CD4-positive, alpha-beta T cell (primary cell): ENCODE measurements around the gene MLXIP. TPM values are rescaled to one million over a fixed set of nuclear protein-coding genes. Genes with fewer than 3 reads are reported as not detected.

ENCODE experiments used
- ATAC-seq: fragments of 200-7000 bp; cut with Tn5 transposase; one replicate; pipeline ENCODE4 v1.10.0; 2022; ENCODE audit warnings: mild to moderate bottlenecking; ENCODE audit not compliant: poor library complexity
- CTCF ChIA-PET: fragments of 350-600 bp; sonication (Branson Sonifier 250); formaldehyde crosslinking; loops from one replicate; lab custom pipeline; 2021; ENCODE audit warnings: antibody characterized with exemption, inconsistent platforms; lab: Charles Lee
- POLR2A ChIA-PET: fragments of 350-600 bp; sonication (Branson Sonifier 250); formaldehyde crosslinking; loops from one replicate; lab custom pipeline; 2021; ENCODE audit warnings: antibody characterized with exemption, inconsistent platforms; lab: Charles Lee
- DNase-seq, 14 experiments: peaks; one replicate each; pipeline ENCODE4 v3.0.0-alpha.2; 2013 to 2020; ENCODE audit warnings: mixed read lengths in 2 of 14
- H3K27ac ChIP-seq, 2 donors: one replicate each; pipeline versions ENCODE4 v1.5.1 to v1.7.0; 2013; ENCODE audit warnings: low read length in 2 of 2, low read depth in 1 of 2, mild to moderate bottlenecking in 1 of 2
- H3K27me3 ChIP-seq, 2 experiments: 1 replicate in 1 of 2; 2 replicates in 1 of 2; pipeline versions ENCODE4 v1.6.1 to v1.7.0; 2013; ENCODE audit warnings: low read length in 2 of 2, control low read depth in 1 of 2, mild to moderate bottlenecking in 1 of 2, moderate library complexity in 1 of 2; ENCODE audit not compliant: insufficient read depth in 2 of 2, control insufficient read depth in 1 of 2
- H3K36me3 ChIP-seq: one replicate; pipeline ENCODE4 v1.6.1; 2013; ENCODE audit warnings: low read length, control low read depth; ENCODE audit not compliant: insufficient read depth
- H3K4me1 ChIP-seq: one replicate; pipeline ENCODE4 v1.6.1; 2013; ENCODE audit warnings: low read length, control low read depth; ENCODE audit not compliant: insufficient read depth
- H3K4me3 ChIP-seq: one replicate; pipeline ENCODE4 v1.5.1; 2013; ENCODE audit warnings: mild to moderate bottlenecking, low read length, moderate library complexity
- H3K9me3 ChIP-seq, 2 experiments: 1 replicate in 1 of 2; 2 replicates in 1 of 2; pipeline versions ENCODE4 v1.6.1 to v1.7.0; 2013; ENCODE audit warnings: low read length in 2 of 2, mild to moderate bottlenecking in 2 of 2, control low read depth in 1 of 2, moderate library complexity in 1 of 2; ENCODE audit not compliant: control insufficient read depth in 1 of 2, insufficient read depth in 1 of 2
- H3K27ac Mint-ChIP-seq: one replicate; pipeline ENCODE4 v1.8.0; 2020; ENCODE audit warnings: mixed read lengths
- H3K27me3 Mint-ChIP-seq: one replicate; pipeline ENCODE4 v1.8.0; 2021; ENCODE audit warnings: mixed read lengths
- H3K36me3 Mint-ChIP-seq: one replicate; pipeline ENCODE4 v1.8.0; 2021; ENCODE audit warnings: low read depth, mixed read lengths
- H3K4me1 Mint-ChIP-seq: one replicate; pipeline ENCODE4 v1.8.0; 2021; ENCODE audit warnings: low read depth, mixed read lengths
- H3K4me3 Mint-ChIP-seq: one replicate; pipeline ENCODE4 v1.8.0; 2020; ENCODE audit warnings: mild to moderate bottlenecking, mixed read lengths
- H3K9me3 Mint-ChIP-seq: one replicate; pipeline ENCODE4 v1.8.0; 2020; ENCODE audit warnings: mixed read lengths
- CTCF ChIP-seq: fragments of 200-600 bp; IDR thresholded peaks from one replicate; pipeline ENCODE4 v1.8.0; 2022; ENCODE audit warnings: antibody characterized with exemption, mild to moderate bottlenecking
- intact Hi-C, 2 experiments: fragments of 100-400 bp; cut with DNase I in 1 of 2; cut with micrococcal nuclease in 1 of 2; formaldehyde crosslinking; loops; one replicate each; pipeline versions ENCODE4 v1.15.1 to v1.9.0; 2023 to 2025; cut with DNase I, micrococcal nuclease
- total RNA-seq, 174 experiments: library from RNA in 2 of 174; stranded (reverse) in 2 of 174; gene quantifications; one replicate each; pipeline ENCODE4 v1.2.3 and lab custom pipeline; 2021 to 2026

Gene MLXIP
- total RNA-seq, 2 experiments from 2014 or later, result 98.0 to 99.3 TPM

GRCh38 chr12:122081083-122081696, 2.6 kb downstream of the MLXIP start:
- Histone ChIP-seq H3K27ac (peak overlapping the region; percentile 59 to 79), H3K9me3 (no peaks in the 10 kb centered on the region), H3K4me1 (peaks cover 75% of the 10 kb centered on the region), H3K4me3 (peak overlapping the region; percentile 96), H3K27me3 (no peaks in the 10 kb centered on the region), H3K36me3 (peaks cover 9% of the 10 kb centered on the region)
- Mint-ChIP-seq H3K4me1 (peaks cover 72% of the 10 kb centered on the region), H3K4me3 (peak overlapping the region; percentile 84), H3K36me3 (peaks cover 33% of the 10 kb centered on the region), H3K27me3 (no peaks in the 10 kb centered on the region), H3K27ac (peak overlapping the region; percentile 84), H3K9me3 (no peaks in the 10 kb centered on the region)
- DNase-seq (no peak), ATAC-seq (no peak)
- TF ChIP-seq CTCF, result no peak
- CTCF ChIA-PET, result interaction anchor here (1.0 to 2.5 kb wide), 5 partner anchors 8 to 42 kb away, joined by 3 to 11 read pairs (median 4); no protein-coding TSS in a partner anchor
- POLR2A ChIA-PET, result interaction anchor here (1.0 to 5.8 kb wide), 10 partner anchors 8 to 145 kb away, joined by 4 to 110 read pairs (median 8); no protein-coding TSS in a partner anchor
- intact Hi-C loops, result loop anchor here in 1 of 2 experiments (5.0 kb wide), 1 partner anchor 41 kb away; no protein-coding TSS in a partner anchor

GRCh38 chr12:122081697-122082221, 3.2 kb downstream of the MLXIP start:
- peaks cover 36% of the 10 kb centered on the region for H3K36me3 Mint-ChIP-seq

More at GRCh38 chr12:122081697-122082221, 3.2 kb downstream of the MLXIP start:
- peak overlapping the region; percentile 84 for H3K4me3 Mint-ChIP-seq
- H3K4me1 Mint-ChIP-seq, result peaks cover 77% of the 10 kb centered on the region
- DNase-seq (peak in 10 of 14 experiments; percentile 25 to 84 (median 48)), ATAC-seq (peak; percentile 47)
- POLR2A ChIA-PET, result interaction anchor here (1.2 to 5.8 kb wide), 9 partner anchors 14 to 163 kb away, joined by 5 to 110 read pairs (median 7); no protein-coding TSS in a partner anchor
- no peaks in the 10 kb centered on the region for H3K9me3 ChIP-seq
- H3K27me3 Mint-ChIP-seq, result no peaks in the 10 kb centered on the region
- H3K36me3 ChIP-seq, result peaks cover 13% of the 10 kb centered on the region
- CTCF ChIA-PET, result interaction anchor here (1.0 to 2.5 kb wide), 5 partner anchors 8 to 42 kb away, joined by 3 to 11 read pairs (median 4); no protein-coding TSS in a partner anchor
- peak overlapping the region; percentile 59 to 79 for H3K27ac ChIP-seq
- TF ChIP-seq CTCF, result no peak
- peak overlapping the region; percentile 84 for H3K27ac Mint-ChIP-seq
- intact Hi-C loops, result loop anchor here in 1 of 2 experiments (2.0 to 5.0 kb wide), 2 partner anchors 17 to 41 kb away; no protein-coding TSS in a partner anchor
- H3K27me3 ChIP-seq, result no peaks in the 10 kb centered on the region
- peaks cover 78% of the 10 kb centered on the region for H3K4me1 ChIP-seq
- H3K4me3 ChIP-seq, result peak overlapping the region; percentile 96
- H3K9me3 Mint-ChIP-seq, result no peaks in the 10 kb centered on the region
